Measurements from ENCODE around the gene TASP1.

DNA sequence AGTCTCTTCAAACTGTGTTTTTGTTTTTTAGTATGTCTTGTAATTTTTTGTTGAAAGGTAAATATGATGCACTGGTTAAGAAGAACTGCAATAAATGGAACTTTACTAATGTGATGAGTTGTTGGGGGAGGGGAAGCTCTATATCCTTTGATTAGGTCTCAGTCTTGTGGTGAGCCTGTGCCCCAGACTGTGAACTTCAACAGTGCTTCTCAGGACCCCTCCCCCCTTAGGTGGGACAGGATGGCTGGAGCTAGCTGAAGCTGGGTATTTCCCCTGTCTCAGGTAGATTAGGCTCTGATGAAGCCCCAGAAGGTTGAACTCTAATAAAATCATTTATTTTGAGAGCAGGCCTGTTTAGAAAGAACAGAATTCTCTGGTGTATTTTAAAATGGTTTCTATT is 31.4 kb upstream of the TASP1 start:
- no peak for TF ChIP-seq POLR2A (IDR thresholded peaks at IDR 0.05)
- TF ChIP-seq, protein P1, sequence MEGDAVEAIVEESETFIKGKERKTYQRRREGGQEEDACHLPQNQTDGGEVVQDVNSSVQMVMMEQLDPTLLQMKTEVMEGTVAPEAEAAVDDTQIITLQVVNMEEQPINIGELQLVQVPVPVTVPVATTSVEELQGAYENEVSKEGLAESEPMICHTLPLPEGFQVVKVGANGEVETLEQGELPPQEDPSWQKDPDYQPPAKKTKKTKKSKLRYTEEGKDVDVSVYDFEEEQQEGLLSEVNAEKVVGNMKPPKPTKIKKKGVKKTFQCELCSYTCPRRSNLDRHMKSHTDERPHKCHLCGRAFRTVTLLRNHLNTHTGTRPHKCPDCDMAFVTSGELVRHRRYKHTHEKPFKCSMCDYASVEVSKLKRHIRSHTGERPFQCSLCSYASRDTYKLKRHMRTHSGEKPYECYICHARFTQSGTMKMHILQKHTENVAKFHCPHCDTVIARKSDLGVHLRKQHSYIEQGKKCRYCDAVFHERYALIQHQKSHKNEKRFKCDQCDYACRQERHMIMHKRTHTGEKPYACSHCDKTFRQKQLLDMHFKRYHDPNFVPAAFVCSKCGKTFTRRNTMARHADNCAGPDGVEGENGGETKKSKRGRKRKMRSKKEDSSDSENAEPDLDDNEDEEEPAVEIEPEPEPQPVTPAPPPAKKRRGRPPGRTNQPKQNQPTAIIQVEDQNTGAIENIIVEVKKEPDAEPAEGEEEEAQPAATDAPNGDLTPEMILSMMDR (IDR thresholded peaks at IDR 0.05): no peak
